Transverse colon (tissue), 4 donors: ENCODE measurements around the gene SP9. TPM values are rescaled to one million over a fixed set of nuclear protein-coding genes. Genes with fewer than 3 reads are reported as not detected.
A peak's percentile ranks its signal among the peaks of the same experiment; 100 is the strongest.

ENCODE experiments used
- DNase-seq: peaks from one replicate; pipeline ENCODE4 v3.0.0-alpha.2; 2019
- H3K27ac ChIP-seq, 4 donors: fragments of 200-600 bp; sonication (generic); 2 replicates each; pipeline ENCODE4 v1.5.1; 2016 to 2018; ENCODE audit warnings: inconsistent platforms in 4 of 4
- H3K27me3 ChIP-seq: fragments of 200-600 bp; sonication (generic); 2 replicates; pipeline ENCODE4 v1.5.1; 2017; ENCODE audit warnings: inconsistent platforms
- H3K36me3 ChIP-seq, 4 donors: fragments of 200-600 bp; sonication (generic); 2 replicates each; pipeline ENCODE4 v1.5.1; 2017 to 2019; ENCODE audit warnings: inconsistent platforms in 4 of 4
- H3K4me1 ChIP-seq, 4 donors: fragments of 200-600 bp; sonication (generic); 2 replicates each; pipeline ENCODE4 v1.5.1; 2017 to 2020; ENCODE audit warnings: inconsistent platforms in 4 of 4
- H3K4me3 ChIP-seq, 4 donors: fragments of 200-600 bp; sonication (generic); 1 replicate in 1 of 4; 2 replicates in 3 of 4; pipeline versions ENCODE4 v1.5.1 to v1.6.1; 2017 to 2019; ENCODE audit warnings: inconsistent platforms in 4 of 4
- H3K9me3 ChIP-seq, 2 donors: fragments of 200-600 bp; sonication (generic); 2 replicates each; pipeline ENCODE4 v1.5.1; 2017 to 2019; ENCODE audit warnings: inconsistent platforms in 2 of 2
- CTCF ChIP-seq, 5 experiments: fragments of 200-600 bp in 3 of 5; fragments of 450-650 bp in 2 of 5; sonication (generic) in 3 of 5; IDR thresholded peaks; 1 replicate in 2 of 5; 2 replicates in 3 of 5; pipeline ENCODE4 v1.5.1; 2016 to 2017; ENCODE audit warnings: antibody characterized with exemption in 5 of 5, inconsistent platforms in 3 of 5, mild to moderate bottlenecking in 2 of 5, moderate library complexity in 1 of 5
- EP300 ChIP-seq: sonication (generic); formaldehyde crosslinking; IDR thresholded peaks from one replicate; pipeline ENCODE4 v1.6.1; 2017; ENCODE audit warnings: antibody characterized with exemption, low read depth
- POLR2A ChIP-seq: fragments of 450-650 bp; IDR thresholded peaks from one replicate; pipeline ENCODE4 v1.6.1; 2016; ENCODE audit warnings: antibody characterized with exemption, mild to moderate bottlenecking, moderate library complexity
- POLR2AphosphoS5 ChIP-seq, 3 donors: sonication (generic); formaldehyde crosslinking; IDR thresholded peaks; one replicate each; pipeline ENCODE4 v1.6.1; 2016; ENCODE audit warnings: antibody characterized with exemption in 3 of 3
- WGBS, 2 donors: methylation state at CpG; one replicate each; pipeline ENCODE4 v1.1.5; 2018; ENCODE audit warnings: low coverage in 1 of 2; 5-methylcytosine and 5-hydroxymethylcytosine counted together
- in situ Hi-C, 4 donors: fragments of 200-750 bp; cut with MboI; loops; one replicate each; pipeline versions ENCODE4 v1.15.0 to v1.15.1; 2017; ENCODE audit warnings: low sequenced_read_pairs in 3 of 4, low pct_ligation_motif_present in 1 of 4, low pct_unique_long_range_greater_than_20kb in 1 of 4
- intact Hi-C: fragments of 100-400 bp; cut with DNase I; formaldehyde crosslinking; loops from one replicate; pipeline ENCODE4 v1.15.1; 2023; ENCODE audit warnings: low total_unique reads
- total RNA-seq, 4 donors: library from RNA; depleted of rRNA; stranded (reverse); fragments of >200 nt; gene quantifications; one replicate each; pipeline ENCODE4 v1.1.0, GENCODE V29; 2016

SP9 gene
- total RNA-seq, 4 donors from 2014 or later, result not detected

GRCh38 chr2:174336501-174337336, 2.0 kb downstream of the SP9 start:
- Histone ChIP-seq H3K27ac (no peak overlapping the region), H3K4me3 (peak overlapping the region in 2 of 4 donors; percentile 28 to 38), H3K36me3 (no peaks in the 10 kb centered on the region), H3K4me1 (peaks cover 19 to 73% (median 53%) of the 10 kb centered on the region in 4 donors), H3K9me3 (no peaks in the 10 kb centered on the region), H3K27me3 (peaks cover 100% of the 10 kb centered on the region)
- TF ChIP-seq POLR2A, result no peak
- TF ChIP-seq EP300, result no peak
- no peak for TF ChIP-seq POLR2AphosphoS5 (IDR thresholded peaks at IDR 0.05)
- peak in 2 of 5 experiments; percentile 18 for TF ChIP-seq CTCF (IDR thresholded peaks at IDR 0.05)
- in situ Hi-C loops, result loop anchor here (25.0 kb wide), 4 partner anchors 174 to 1324 kb away; no protein-coding TSS in a partner anchor
- intact Hi-C loops, result no loop called here
- DNase-seq, result peak; percentile 64
- 5% methylated on average over 31 of the region's 102 CpGs; no CpG with 5 or more reads in 1 of the 2 donors for WGBS, 2 donors

- WGBS, 2 donors, result 0 to 4% methylated on average over 2 to 49 of the region's 74 CpGs
- Histone ChIP-seq H3K36me3 (no peaks in the 10 kb centered on the region), H3K9me3 (no peaks in the 10 kb centered on the region), H3K4me1 (peaks cover 25 to 76% (median 61%) of the 10 kb centered on the region in 4 donors), H3K27ac (no peak overlapping the region), H3K27me3 (peaks cover 100% of the 10 kb centered on the region), H3K4me3 (peak overlapping the region in 2 of 4 donors; percentile 28 to 38)
- intact Hi-C loops, result no loop called here
- TF ChIP-seq EP300, result no peak
- TF ChIP-seq POLR2AphosphoS5 (IDR thresholded peaks at IDR 0.05), result peak; percentile 21 to 50 (median 37)
- no peak for DNase-seq
- in situ Hi-C loops, result loop anchor here (25.0 kb wide), 4 partner anchors 175 to 1325 kb away; no protein-coding TSS in a partner anchor
These were observed 2.8 kb downstream of the SP9 start for GRCh38 chr2:174337337-174338146.

- no peak for DNase-seq
These were observed 3.4 kb downstream of the SP9 start for GRCh38 chr2:174338147-174338605.

More at GRCh38 chr2:174338147-174338605, 3.4 kb downstream of the SP9 start:
- 17 to 20% methylated on average over 7 of the region's 7 CpGs for WGBS, 2 donors
- no peaks in the 10 kb centered on the region for H3K36me3 ChIP-seq
- peaks cover 29 to 75% (median 66%) of the 10 kb centered on the region in 4 donors for H3K4me1 ChIP-seq
- no peak overlapping the region for H3K27ac ChIP-seq
- intact Hi-C loops, result no loop called here
- in situ Hi-C loops, result loop anchor here (25.0 kb wide), 4 partner anchors 176 to 1326 kb away; no protein-coding TSS in a partner anchor
- H3K4me3 ChIP-seq, result no peak overlapping the region
- TF ChIP-seq CTCF (IDR thresholded peaks at IDR 0.05), result no peak
- no peak for TF ChIP-seq POLR2AphosphoS5 (IDR thresholded peaks at IDR 0.05)
- TF ChIP-seq POLR2A, result no peak
- no peak for TF ChIP-seq EP300
- H3K9me3 ChIP-seq, result no peaks in the 10 kb centered on the region
- peaks cover 100% of the 10 kb centered on the region for H3K27me3 ChIP-seq
